HEK293T (cell line): ENCODE measurements around the gene PEX14.

ENCODE experiments used
- ARNT ChIP-seq: fragments of 450-650 bp; IDR thresholded peaks from 2 replicates; pipeline ENCODE4 v1.6.1; 2017; ENCODE audit warnings: mild to moderate bottlenecking
- FOXK2 ChIP-seq: fragments of 450-650 bp; IDR thresholded peaks from 2 replicates; pipeline ENCODE4 v1.6.1; 2016; ENCODE audit warnings: mild to moderate bottlenecking
- NFRKB ChIP-seq: fragments of 450-650 bp; IDR thresholded peaks from 2 replicates; pipeline ENCODE4 v1.6.1; 2016; ENCODE audit warnings: mild to moderate bottlenecking, moderate library complexity

- TF ChIP-seq NFRKB = no peak
- TF ChIP-seq ARNT = no peak
- TF ChIP-seq FOXK2 = no peak
These were observed 197.0 kb downstream of the PEX14 start for GRCh38 chr1:10671622-10672342.
